Naive thymus-derived CD4-positive, alpha-beta T cell (primary cell): ENCODE measurements around the gene HES6. TPM values are rescaled to one million over a fixed set of nuclear protein-coding genes. Genes with fewer than 3 reads are reported as not detected.

Experiments
- ATAC-seq: fragments of 150-1000 bp; cut with Tn5 transposase; 2 replicates; pipeline ENCODE4 v1.10.0; 2021; ENCODE audit warnings: mild to moderate bottlenecking, moderate library complexity
- CTCF ChIA-PET: fragments of 350-600 bp; sonication (Branson Sonifier 250); formaldehyde crosslinking; loops from one replicate; lab custom pipeline; 2021; ENCODE audit warnings: antibody characterized with exemption; lab: Charles Lee
- POLR2A ChIA-PET: fragments of 350-600 bp; sonication (Branson Sonifier 250); formaldehyde crosslinking; loops from one replicate; lab custom pipeline; 2021; ENCODE audit warnings: antibody characterized with exemption, inconsistent platforms; lab: Charles Lee
- DNase-seq, 9 donors: peaks; one replicate each; pipeline versions ENCODE4 v3.0.0 to v3.0.0-alpha.2; 2020 to 2022; ENCODE audit warnings: mixed read lengths in 1 of 9
- H3K27ac ChIP-seq: one replicate; pipeline ENCODE4 v1.7.0; 2013; ENCODE audit warnings: mild to moderate bottlenecking, low read depth, low read length, moderate library complexity
- H3K27me3 ChIP-seq, 2 donors: one replicate each; pipeline ENCODE4 v1.7.0; 2013; ENCODE audit warnings: low read length in 2 of 2, mild to moderate bottlenecking in 2 of 2, moderate library complexity in 2 of 2; ENCODE audit not compliant: control insufficient read depth in 2 of 2, insufficient read depth in 2 of 2
- H3K36me3 ChIP-seq, 3 experiments: 1 replicate in 2 of 3; 2 replicates in 1 of 3; pipeline ENCODE4 v1.7.0; 2013; ENCODE audit warnings: low read length in 3 of 3, mild to moderate bottlenecking in 3 of 3, moderate library complexity in 1 of 3; ENCODE audit not compliant: insufficient read depth in 3 of 3, control insufficient read depth in 2 of 3
- H3K4me1 ChIP-seq, 2 donors: one replicate each; pipeline ENCODE4 v1.7.0; 2013; ENCODE audit warnings: low read length in 2 of 2, mild to moderate bottlenecking in 2 of 2, moderate library complexity in 1 of 2; ENCODE audit not compliant: control insufficient read depth in 2 of 2, insufficient read depth in 2 of 2
- H3K4me3 ChIP-seq: 2 replicates; pipeline ENCODE4 v1.7.0; 2013; ENCODE audit warnings: mild to moderate bottlenecking, low read length
- H3K9me3 ChIP-seq, 3 experiments: 1 replicate in 2 of 3; 2 replicates in 1 of 3; pipeline ENCODE4 v1.7.0; 2013; ENCODE audit warnings: low read length in 3 of 3; ENCODE audit not compliant: control insufficient read depth in 2 of 3
- H3K27ac Mint-ChIP-seq, 9 donors: one replicate each; pipeline ENCODE4 v1.8.0; 2020 to 2022; ENCODE audit warnings: mixed read lengths in 9 of 9, mild to moderate bottlenecking in 8 of 9, moderate library complexity in 5 of 9, inconsistent platforms in 2 of 9
- H3K27me3 Mint-ChIP-seq, 5 donors: one replicate each; pipeline ENCODE4 v1.8.0; 2021 to 2022; ENCODE audit warnings: mixed read lengths in 5 of 5, mild to moderate bottlenecking in 1 of 5
- H3K36me3 Mint-ChIP-seq, 5 donors: one replicate each; pipeline ENCODE4 v1.8.0; 2020 to 2022; ENCODE audit warnings: mixed read lengths in 5 of 5, mild to moderate bottlenecking in 3 of 5, inconsistent platforms in 1 of 5
- H3K4me1 Mint-ChIP-seq, 7 donors: one replicate each; pipeline ENCODE4 v1.8.0; 2020 to 2022; ENCODE audit warnings: mixed read lengths in 7 of 7, mild to moderate bottlenecking in 3 of 7, inconsistent platforms in 1 of 7
- H3K4me3 Mint-ChIP-seq, 10 donors: one replicate each; pipeline ENCODE4 v1.8.0; 2020 to 2022; ENCODE audit warnings: mild to moderate bottlenecking in 10 of 10, mixed read lengths in 10 of 10, moderate library complexity in 6 of 10, inconsistent platforms in 2 of 10
- H3K9me3 Mint-ChIP-seq, 11 donors: one replicate each; pipeline ENCODE4 v1.8.0; 2020 to 2022; ENCODE audit warnings: mixed read lengths in 11 of 11, mild to moderate bottlenecking in 4 of 11, inconsistent platforms in 1 of 11, moderate library complexity in 1 of 11
- intact Hi-C, 2 donors: fragments of 100-400 bp; cut with micrococcal nuclease; formaldehyde crosslinking; loops; one replicate each; pipeline ENCODE4 v1.15.1; 2023
- polyA plus RNA-seq, 2 donors: library from polyadenylated mRNA; unstranded; fragments of 300-500 nt; fragmentation: Illumina TruSeq; gene quantifications; one replicate each; pipeline ENCODE4 v1.2.3, GENCODE V29; 2021
- total RNA-seq, 6 experiments: library from RNA in 5 of 6; stranded (reverse) in 5 of 6; gene quantifications; 1 replicate in 5 of 6; 2 replicates in 1 of 6; pipeline ENCODE4 v1.2.3 and lab custom pipeline; 2021 to 2026

The HES6 gene
- total and polyA plus RNA-seq, 7 experiments from 2014 or later: 0.61 to 2.7 (median 1.3) TPM

- H3K36me3 Mint-ChIP-seq: peaks cover 0 to 5% (median 0%) of the 10 kb centered on the region in 5 donors
- intact Hi-C loops: no loop called here
- ATAC-seq (no peak), DNase-seq (no peak)
- H3K4me1 Mint-ChIP-seq: peaks cover 0 to 2% (median 0%) of the 10 kb centered on the region in 7 donors
- H3K27me3 ChIP-seq: no peaks in the 10 kb centered on the region
- H3K27ac Mint-ChIP-seq: peak overlapping the region in 4 of 9 donors; percentile 26 to 65 (median 35)
- H3K4me1 ChIP-seq: no peaks in the 10 kb centered on the region
- peaks cover 0 to 9% (median 0%) of the 10 kb centered on the region in 3 experiments for H3K36me3 ChIP-seq
- POLR2A ChIA-PET: no interaction called here
- H3K27me3 Mint-ChIP-seq: peaks cover 2 to 13% (median 5%) of the 10 kb centered on the region in 5 donors
- H3K4me3 Mint-ChIP-seq: peak overlapping the region in 2 of 10 donors; percentile 12 to 51
- no peaks in the 10 kb centered on the region for H3K9me3 Mint-ChIP-seq
- no peaks in the 10 kb centered on the region for H3K9me3 ChIP-seq
- H3K27ac ChIP-seq: peak overlapping the region; percentile 21
- CTCF ChIA-PET: no interaction called here
- H3K4me3 ChIP-seq: no peak overlapping the region
These were observed 18.8 kb downstream of the HES6 start for GRCh38 chr2:238220892-238221521.

- DNase-seq (no peak), ATAC-seq (no peak)
- POLR2A ChIA-PET: no interaction called here
- no peak overlapping the region for H3K4me3 ChIP-seq
- H3K27ac ChIP-seq: no peak overlapping the region
- H3K4me1 Mint-ChIP-seq: peaks cover 0 to 1% (median 0%) of the 10 kb centered on the region in 7 donors
- no peaks in the 10 kb centered on the region for H3K9me3 ChIP-seq
- peak overlapping the region in 3 of 9 donors; percentile 38 to 70 (median 65) for H3K27ac Mint-ChIP-seq
- H3K27me3 Mint-ChIP-seq: peaks cover 3 to 16% (median 6%) of the 10 kb centered on the region in 5 donors
- H3K36me3 Mint-ChIP-seq: peaks cover 0 to 5% (median 0%) of the 10 kb centered on the region in 5 donors
- H3K4me3 Mint-ChIP-seq: peak overlapping the region in 2 of 10 donors; percentile 12 to 51
- H3K36me3 ChIP-seq: peaks cover 0 to 5% (median 0%) of the 10 kb centered on the region in 3 experiments
- H3K9me3 Mint-ChIP-seq: no peaks in the 10 kb centered on the region
- H3K27me3 ChIP-seq: no peaks in the 10 kb centered on the region
- intact Hi-C loops: no loop called here
- H3K4me1 ChIP-seq: no peaks in the 10 kb centered on the region
- CTCF ChIA-PET: no interaction called here
These were observed 19.5 kb downstream of the HES6 start for GRCh38 chr2:238220274-238220891.

GRCh38 chr2:238216651-238217184 is 23.1 kb downstream of the HES6 start:
- no peaks in the 10 kb centered on the region for H3K9me3 ChIP-seq
- no peak for ATAC-seq
- H3K27ac ChIP-seq: no peak overlapping the region
- ChIA-PET CTCF (no interaction called here), POLR2A (interaction anchor here (1.2 kb wide), 1 partner anchor 15 kb away, joined by 4 read pairs; no protein-coding TSS in a partner anchor)
- no peak overlapping the region for H3K4me3 ChIP-seq
- H3K4me1 Mint-ChIP-seq: no peaks in the 10 kb centered on the region
- no peaks in the 10 kb centered on the region for H3K4me1 ChIP-seq
- H3K4me3 Mint-ChIP-seq: no peak overlapping the region
- peaks cover 11 to 32% (median 26%) of the 10 kb centered on the region in 5 donors for H3K27me3 Mint-ChIP-seq
- H3K36me3 ChIP-seq: no peaks in the 10 kb centered on the region
- H3K9me3 Mint-ChIP-seq: peaks cover 0 to 9% (median 0%) of the 10 kb centered on the region in 11 donors
- peaks cover 0 to 11% (median 1%) of the 10 kb centered on the region in 5 donors for H3K36me3 Mint-ChIP-seq
- intact Hi-C loops: no loop called here
- H3K27ac Mint-ChIP-seq: no peak overlapping the region
- no peak for DNase-seq
- no peaks in the 10 kb centered on the region for H3K27me3 ChIP-seq

- ChIA-PET POLR2A (no interaction called here), CTCF (no interaction called here)
- no peak overlapping the region for H3K27ac Mint-ChIP-seq
- Histone ChIP-seq H3K36me3 (no peaks in the 10 kb centered on the region), H3K9me3 (no peaks in the 10 kb centered on the region), H3K27ac (no peak overlapping the region), H3K4me1 (peaks cover 9 to 11% of the 10 kb centered on the region in 2 donors), H3K27me3 (no peaks in the 10 kb centered on the region), H3K4me3 (no peak overlapping the region)
- no peak for DNase-seq
- H3K9me3 Mint-ChIP-seq: no peaks in the 10 kb centered on the region
- peaks cover 0 to 6% (median 0%) of the 10 kb centered on the region in 5 donors for H3K27me3 Mint-ChIP-seq
- intact Hi-C loops: no loop called here
- H3K4me1 Mint-ChIP-seq: peaks cover 11 to 18% (median 14%) of the 10 kb centered on the region in 7 donors
- ATAC-seq: no peak
- no peak overlapping the region for H3K4me3 Mint-ChIP-seq
- H3K36me3 Mint-ChIP-seq: peaks cover 0 to 5% (median 0%) of the 10 kb centered on the region in 5 donors
These were observed 32.8 kb downstream of the HES6 start for GRCh38 chr2:238207006-238207405.

- no peaks in the 10 kb centered on the region for H3K27me3 ChIP-seq
- H3K36me3 Mint-ChIP-seq: peaks cover 0 to 6% (median 0%) of the 10 kb centered on the region in 5 donors
- peak overlapping the region; percentile 91 for H3K27ac ChIP-seq
- H3K36me3 ChIP-seq: no peaks in the 10 kb centered on the region
- no peaks in the 10 kb centered on the region for H3K9me3 ChIP-seq
- POLR2A ChIA-PET: interaction anchor here (0.6 to 2.8 kb wide), 8 partner anchors 10 to 516 kb away, joined by 3 to 17 read pairs (median 5); partner anchors contain the start of gene SCLY
- intact Hi-C loops: loop anchor here (1.0 to 5.0 kb wide), 9 partner anchors 27 to 512 kb away; partner anchors contain the start of genes PER2 (in 2 of the 2), ERFE (in 1 of the 2), HES6 (in 1 of the 2) and UBE2F (in 1 of the 2)
- H3K27ac Mint-ChIP-seq: peak overlapping the region; percentile 82 to 95 (median 91)
- H3K4me3 Mint-ChIP-seq: peak overlapping the region; percentile 73 to 90 (median 84)
- DNase-seq (no peak), ATAC-seq (no peak)
- peak overlapping the region; percentile 62 for H3K4me3 ChIP-seq
- peaks cover 26 to 47% (median 38%) of the 10 kb centered on the region in 7 donors for H3K4me1 Mint-ChIP-seq
- H3K9me3 Mint-ChIP-seq: no peaks in the 10 kb centered on the region
- H3K4me1 ChIP-seq: peaks cover 20 to 30% of the 10 kb centered on the region in 2 donors
- CTCF ChIA-PET: no interaction called here
- peaks cover 0 to 4% (median 0%) of the 10 kb centered on the region in 5 donors for H3K27me3 Mint-ChIP-seq
These were observed 35.7 kb downstream of the HES6 start for GRCh38 chr2:238203973-238204683.
